Measurements from ENCODE around the gene OPN5.

Gene OPN5

DNA sequence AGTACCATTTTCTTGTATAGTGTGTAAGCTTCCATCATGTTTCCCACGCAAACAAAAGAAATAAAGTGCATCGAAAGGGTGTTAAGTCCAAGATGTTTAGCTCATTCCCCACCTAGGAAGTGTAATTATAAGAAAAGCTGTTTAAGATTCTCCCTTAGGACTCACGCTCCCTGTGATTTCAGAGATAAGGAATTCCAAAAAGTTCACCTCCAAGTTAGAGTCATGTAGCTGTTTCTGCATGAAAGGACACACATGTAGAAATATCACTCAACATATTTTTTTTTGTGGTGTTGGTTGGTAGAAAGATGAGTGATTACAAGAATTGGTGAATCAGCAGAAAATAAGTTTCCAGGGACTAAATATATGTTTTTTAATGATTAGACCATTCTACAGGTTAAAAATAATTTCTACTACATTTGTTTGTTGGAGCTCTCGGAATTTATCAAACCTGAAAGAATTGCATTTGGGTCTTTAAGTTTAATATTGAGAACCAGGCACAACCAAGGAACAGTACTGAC, 10.4 kb downstream of the OPN5 start:
- DNase-seq: no peak

DNA sequence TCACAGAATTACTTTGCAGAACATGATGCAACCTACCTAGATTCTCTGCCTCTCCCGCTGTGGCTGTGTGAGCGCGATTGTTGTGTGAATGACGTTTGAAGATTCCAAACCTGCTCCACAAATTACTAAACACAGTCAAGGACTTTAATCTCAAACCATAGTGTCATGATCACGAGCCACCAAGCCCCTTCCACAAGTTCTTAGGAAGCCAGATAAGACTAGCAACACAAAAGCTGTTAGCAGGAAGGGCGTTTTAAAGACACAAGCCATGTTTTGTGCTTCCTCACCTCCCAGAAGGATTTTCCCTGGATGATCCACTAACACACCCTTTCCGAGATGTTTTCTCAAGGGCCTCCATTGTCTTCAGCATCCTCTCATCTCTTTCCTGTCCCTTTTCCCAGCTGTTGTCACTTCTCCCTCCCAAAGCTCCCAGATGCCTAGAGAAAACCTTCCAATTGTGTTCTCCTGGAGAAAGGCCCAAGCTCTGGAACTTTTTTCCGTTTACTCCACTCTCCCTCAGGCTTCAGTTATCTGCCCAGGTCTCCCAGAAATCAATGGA, 12.8 kb downstream of the OPN5 start:
- DNase-seq: no peak

DNA sequence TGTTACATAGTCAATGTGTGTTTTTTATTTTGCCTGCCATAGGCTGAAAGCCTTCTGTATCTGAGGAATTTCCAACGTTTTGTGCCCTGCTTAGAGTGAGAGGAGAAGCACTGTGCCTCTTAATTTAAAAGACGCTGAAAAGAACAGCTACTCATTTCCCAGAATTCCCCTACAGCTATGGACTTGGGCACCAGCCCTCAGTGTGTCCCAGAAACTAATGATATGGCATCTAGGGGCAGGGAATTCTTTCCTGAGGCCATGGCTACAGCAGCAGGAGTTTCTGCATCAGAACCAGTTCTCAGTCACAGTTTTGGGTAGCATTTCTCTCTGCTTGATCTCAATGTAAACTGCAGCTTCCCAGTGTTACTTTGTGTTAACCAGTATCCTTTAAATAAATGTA, 20.2 kb downstream of the OPN5 start:
- DNase-seq: no peak

DNA sequence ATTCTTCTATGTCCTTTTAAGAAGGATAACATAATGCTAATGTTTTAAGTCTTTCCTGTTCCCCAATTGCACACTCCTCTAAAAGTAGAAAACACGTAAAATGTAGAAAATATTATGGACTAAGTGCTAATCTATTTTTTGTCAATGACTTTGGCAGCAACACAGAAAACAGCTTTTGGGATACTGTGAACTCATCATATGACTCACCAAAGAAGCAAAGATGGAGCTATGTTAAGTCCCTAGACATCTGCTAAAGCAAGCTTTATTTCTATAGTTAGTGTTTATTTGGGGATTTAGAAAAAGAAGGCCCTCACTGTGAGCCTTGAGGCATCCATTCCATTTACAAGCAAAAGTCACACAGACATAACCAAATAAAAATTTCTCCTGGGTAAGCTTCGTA, 23.0 kb downstream of the OPN5 start:
- no peak for DNase-seq

DNA sequence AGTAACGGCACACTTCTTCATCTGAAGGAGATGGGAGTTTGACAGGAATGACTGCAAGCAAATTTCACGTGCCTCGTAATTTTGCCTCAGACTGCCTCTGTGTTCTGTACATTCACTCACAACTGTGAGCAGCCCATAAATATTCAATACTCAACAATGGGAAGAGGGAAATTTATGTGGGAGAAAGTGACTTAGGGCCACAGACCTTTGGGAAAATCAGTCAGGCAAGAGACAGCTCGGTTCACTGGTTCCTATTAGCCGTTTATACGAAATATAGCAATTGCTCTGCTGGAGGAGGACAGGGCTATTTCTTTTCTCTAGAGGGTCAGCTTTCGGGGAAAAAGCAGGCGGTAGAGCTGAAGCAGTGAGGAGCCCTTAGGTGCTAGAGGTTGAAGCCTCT, 28.0 kb downstream of the OPN5 start:
- DNase-seq: no peak

DNA sequence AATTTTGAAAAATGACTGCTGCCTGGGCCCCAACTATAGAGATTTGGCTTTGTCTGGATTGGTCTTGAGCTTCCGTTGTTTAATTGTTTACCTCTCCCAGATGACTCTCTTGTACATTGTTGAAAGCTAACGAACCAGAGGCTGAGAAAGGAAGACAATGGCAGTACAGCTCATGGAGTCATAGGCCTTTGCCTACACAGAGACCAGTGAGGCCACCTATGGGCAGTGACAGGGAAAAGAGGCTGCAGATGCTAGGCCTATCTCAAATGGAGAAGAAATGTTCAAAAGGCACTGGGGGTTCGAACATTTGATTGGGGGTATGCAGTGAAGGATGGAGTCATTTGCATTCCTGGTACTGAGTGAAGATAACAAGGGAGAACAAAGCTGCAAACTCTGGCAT, 29.1 kb downstream of the OPN5 start:
- DNase-seq: no peak

DNA sequence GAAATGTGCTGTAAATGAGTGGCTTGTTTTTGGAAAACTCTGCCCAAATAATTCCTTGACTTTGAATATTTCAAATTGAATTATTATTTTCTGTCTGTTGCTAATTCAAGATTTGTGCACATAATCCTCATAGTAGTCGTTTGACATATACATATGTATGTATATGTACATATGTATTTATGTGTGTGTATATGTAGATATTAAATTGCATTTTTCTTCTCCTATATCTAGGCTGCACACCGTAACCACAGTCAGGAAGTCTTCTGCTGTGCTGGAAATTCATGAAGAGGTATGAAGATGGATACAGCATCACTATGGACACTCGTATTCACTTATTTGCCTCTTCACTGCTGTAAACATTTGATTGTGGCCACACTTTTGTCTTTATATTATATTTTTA, 29.6 kb downstream of the OPN5 start:
- no peak for DNase-seq

DNA sequence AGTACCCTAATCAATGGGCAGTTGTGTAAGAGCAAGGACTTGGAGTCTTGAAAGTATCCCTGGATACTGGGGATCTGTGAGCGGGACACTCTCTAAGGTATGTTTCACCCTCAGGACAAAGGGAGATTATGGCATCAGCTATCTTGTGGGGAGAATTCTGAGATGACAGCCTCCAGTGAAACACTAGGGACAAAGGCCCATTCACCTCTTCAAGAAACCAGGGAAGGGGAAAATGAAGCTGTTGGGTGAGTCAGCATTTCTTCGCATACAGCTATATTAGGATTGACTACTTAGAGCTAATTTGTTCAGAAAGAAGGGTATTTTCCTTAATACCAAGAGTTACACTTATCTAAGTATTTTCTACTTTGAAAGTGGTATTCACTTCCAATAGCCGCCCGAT, 35.9 kb downstream of the OPN5 start:
- DNase-seq: no peak

DNA sequence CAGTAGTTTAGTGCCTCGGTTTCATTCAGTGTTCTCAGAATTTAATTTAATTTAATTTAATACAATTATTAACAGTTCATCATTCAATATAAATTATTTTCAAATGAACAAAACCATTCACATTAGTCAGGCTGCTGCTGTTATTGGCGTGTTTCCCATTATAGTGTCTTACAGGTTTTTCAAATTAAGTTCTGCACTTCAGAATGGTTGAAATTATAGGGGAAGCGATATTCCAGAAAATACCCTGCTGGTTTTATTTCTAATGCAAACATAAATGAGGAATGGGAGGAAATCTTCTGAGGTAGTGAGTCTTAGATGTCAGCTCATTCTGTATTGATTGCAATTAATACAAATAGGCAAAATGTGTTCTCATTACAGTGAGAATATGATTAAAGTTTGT, 37.6 kb downstream of the OPN5 start:
- no peak for DNase-seq

DNA sequence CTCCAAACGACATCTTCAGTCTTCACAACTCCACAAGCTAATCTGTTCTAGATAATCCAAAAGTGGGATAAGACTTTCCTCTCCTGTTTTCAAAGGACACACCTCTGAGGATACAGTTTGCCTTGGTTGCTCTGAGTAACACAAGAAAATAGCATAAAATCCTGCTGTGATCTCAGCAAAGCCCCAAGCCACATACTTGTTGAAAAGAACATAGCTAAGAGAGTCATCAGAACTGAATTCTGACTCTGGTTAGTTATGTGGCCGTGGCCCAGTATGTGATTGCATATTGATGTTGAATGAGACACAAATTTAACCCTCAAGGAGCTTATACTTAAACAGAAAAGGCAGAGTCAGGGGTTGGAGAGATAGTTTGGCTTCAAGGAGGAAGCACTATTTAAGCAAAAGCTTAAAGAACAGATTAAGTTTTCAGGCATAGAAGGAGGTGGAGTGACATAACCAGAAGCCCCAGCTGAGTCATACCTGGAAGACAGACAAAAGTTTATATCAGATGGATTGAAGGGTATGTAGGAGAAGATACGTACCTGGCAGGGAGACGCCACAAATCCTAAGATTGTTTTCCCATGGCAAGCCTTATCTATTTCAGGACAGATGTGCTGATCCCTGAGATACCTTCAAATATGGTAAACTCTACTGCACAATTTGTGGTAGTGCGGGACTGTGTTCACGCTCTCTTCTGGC, 41.2 kb downstream of the OPN5 start:
- no peak for DNase-seq

DNA sequence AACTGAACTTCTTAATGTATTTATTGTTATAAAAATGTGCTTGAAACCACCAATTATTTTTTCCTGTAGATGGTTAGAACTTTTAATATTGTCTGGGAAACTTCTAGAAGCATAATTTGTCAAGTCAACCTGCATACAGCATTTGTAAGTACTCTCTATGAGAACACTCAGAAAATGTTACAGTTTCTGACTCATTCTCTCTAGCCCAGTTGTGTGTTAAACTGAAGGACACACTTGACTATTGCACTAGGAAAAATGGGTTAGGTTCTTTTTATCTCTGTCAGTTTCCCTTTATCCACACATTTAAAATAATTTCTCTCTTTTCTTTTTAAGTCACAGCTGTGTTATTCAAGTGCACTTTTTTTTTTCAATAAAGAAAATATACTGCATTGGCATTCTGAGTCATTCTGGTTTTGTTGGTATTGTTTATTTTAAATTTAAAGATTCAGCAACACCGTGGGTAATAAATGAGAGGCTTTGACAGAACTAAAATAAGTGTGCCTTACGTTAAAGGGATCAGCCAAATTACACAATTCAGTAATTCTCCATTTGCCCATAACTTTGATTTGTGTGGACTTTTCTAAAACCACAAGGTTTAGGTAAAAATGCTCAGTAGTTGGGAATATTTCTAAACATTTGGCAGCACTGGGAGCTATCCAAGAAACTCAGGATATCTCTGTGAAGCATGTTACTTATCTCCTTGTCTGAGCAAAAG, 50.7 kb downstream of the OPN5 start:
- no peak for DNase-seq

DNA sequence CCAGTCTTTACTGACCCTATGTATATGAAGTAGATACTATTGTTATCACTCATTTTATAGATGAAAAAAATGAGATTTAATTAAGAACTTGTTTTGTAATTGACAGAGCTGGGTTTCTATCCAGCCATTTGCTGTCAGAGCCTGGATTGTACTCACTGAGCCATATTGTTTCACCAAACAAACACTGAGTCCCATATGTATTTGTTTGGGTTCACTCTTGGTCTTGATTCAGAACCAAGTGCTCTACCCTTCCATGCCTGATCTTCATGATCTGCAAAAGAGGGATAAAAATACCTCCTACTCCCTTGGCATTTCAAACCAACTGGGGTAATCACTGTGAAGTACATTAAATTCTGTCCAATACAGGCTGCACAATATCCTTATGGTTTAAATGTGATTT, 52.4 kb downstream of the OPN5 start:
- DNase-seq: no peak

DNA sequence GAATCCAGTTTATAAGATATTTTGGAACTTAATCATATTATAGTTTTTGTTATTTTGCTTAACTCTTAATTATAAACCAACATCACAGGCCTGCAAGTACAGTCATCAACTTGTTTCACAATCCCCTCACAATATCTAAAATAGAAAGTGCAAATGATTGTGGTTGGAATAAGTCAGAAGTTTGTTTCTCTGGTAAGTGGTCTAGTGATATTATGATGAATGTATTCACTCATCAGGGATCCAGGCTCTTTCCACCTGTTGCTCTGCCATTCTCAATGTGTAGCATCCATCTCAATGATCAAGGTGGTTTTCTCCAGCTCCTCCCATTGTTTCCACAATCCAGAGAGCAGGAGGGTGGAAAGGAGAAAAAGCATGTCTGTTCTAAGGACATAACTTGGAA, 54.2 kb downstream of the OPN5 start:
- no peak for DNase-seq

DNA sequence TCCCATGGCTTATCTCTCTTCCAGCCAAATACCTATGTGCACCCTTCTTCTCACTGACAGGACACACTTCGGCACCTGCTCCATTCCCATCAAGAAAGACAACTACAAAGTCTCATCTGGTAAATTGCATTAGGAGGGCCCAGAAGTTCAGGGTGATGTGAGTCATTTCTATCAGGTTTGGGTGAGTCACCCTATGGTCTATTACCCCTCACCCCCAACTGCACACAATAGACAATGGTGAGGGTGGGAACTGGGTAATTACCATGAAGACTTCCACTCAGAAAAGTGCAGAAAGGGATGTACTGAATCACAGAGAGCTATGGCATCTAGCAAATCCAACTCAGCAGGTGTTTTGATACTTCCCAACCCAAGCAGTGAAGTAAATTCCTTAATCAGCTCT, 54.8 kb downstream of the OPN5 start:
- no peak for DNase-seq

DNA sequence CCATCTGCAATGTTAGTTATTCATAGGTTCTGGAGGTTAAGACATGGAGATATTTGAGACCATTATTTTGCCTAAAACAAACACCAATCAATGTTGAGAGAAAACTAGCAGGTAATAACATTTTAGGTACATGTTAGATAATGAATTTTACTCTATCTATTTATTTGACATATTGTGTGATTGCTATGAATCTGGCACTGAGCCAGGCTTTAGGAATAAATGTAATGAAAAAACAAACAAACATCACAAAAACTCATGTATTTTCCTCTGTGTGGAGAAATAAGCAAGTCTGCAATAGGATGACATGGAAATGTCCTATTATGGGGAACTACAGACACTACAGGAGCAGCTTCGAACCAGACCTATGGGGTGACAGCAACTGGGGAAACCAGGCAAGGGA, 57.8 kb downstream of the OPN5 start:
- no peak for DNase-seq

DNA sequence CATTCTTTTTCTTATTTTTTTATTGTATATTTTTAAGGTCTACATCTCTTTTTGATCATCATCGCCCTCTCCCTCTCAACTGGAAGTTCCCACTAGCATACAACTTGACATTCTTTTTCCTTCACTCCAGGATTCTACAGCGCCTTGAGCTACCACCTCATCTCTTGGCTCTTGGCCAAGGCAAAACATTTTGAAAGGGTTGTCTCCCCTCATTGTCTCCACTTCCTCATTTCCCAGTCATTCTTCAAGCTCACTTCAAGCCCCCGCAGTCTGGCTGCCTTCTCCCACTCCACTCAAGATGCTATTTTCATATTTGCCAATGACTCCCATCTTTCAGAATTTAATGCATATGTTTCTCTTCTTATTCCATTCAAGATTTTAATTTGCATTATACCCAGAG, 63.0 kb downstream of the OPN5 start:
- no peak for DNase-seq

DNA sequence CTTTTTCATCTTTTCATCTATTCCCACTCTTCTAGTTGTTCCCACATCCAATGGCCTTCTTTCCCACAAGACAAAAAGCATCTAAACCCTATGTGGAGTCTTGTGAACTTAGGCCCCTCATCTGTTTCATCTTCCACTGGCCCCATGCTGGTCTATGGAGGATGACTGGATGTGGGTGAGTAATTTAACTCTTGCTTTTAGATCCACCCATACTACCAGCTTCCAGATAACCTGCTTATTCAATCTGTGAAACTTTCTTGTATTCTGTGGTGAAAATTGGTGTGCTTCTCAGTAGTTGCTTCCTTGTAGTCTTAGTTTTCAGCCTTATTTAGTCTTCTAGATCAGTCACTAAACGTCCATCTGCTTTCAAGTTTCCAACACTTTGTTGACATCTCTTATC, 64.9 kb downstream of the OPN5 start:
- no peak for DNase-seq

DNA sequence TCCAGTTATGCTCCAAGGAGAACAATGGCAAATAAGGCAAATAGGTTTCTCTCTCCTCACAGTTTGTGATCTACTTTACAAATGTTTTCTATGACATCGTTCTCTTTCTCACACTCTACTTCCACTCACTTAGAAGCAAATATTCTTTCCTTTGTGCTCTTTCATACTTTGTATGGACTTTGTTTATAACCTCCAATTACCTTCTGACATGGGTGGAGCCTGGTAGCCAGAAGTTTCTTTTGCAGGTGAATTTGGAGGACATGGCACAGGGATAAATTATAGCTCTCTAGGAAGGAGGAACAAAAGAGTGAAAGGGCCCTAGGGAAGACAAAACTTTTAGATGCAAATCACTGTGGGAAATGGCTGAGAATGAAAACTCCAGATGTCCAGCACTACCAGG, 69.3 kb downstream of the OPN5 start:
- no peak for DNase-seq

DNA sequence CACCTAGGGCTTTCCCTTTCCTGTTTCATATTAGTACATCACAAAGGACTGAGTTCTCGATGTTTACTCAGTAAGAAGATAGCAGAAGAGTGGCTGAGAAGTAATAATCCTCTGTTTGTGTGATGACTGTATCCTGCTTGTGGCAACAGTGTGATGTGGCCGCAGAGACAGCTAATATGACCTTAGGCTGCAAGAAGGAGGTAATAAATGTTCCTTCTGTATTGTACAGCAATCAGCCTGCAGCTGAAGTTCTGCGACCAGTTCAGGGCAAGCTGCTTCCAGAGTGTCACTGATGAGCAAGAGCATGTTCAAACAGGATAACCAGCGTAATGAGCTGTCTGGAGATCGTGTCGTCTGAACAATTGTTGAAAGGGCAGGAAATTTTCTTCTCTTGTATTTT, 70.9 kb downstream of the OPN5 start:
- DNase-seq: no peak

DNA sequence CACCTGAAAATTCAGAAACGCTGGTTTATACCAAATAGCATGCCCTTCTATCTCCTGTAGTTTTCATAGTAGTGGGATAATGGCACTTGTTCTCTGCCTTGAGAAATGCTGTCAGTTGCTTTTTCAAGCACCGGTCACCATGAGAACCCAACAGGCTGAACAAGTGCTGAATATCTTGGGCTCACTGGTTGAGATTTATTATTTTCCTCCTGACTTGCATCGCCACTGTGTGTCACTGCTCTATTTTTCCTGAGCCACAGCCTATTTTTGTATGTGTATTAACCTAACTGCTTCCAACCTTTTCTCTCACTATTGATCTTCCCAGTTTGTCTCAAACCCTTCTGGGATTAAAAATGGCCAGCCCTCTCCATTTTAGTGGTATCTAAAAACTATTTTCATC, 71.9 kb downstream of the OPN5 start:
- DNase-seq: no peak

DNA sequence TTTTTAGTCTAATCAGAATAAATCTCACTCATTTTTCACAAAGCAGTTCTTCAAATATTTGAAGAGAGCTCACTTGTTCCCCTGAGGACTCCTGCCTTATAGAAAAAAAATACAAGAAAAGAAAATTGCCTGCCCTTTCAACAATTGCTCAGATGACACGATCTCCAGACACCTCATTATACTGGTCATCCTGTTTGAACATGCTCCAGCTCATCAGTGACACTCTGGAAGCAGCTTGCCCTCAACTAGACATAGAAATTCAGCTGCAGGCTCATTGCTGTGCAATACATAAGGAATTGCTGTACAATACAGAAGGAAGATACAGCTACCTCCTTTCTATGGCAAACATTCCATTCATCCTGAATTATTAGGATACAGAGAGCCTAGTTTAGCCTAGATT, 73.1 kb downstream of the OPN5 start:
- no peak for DNase-seq

DNA sequence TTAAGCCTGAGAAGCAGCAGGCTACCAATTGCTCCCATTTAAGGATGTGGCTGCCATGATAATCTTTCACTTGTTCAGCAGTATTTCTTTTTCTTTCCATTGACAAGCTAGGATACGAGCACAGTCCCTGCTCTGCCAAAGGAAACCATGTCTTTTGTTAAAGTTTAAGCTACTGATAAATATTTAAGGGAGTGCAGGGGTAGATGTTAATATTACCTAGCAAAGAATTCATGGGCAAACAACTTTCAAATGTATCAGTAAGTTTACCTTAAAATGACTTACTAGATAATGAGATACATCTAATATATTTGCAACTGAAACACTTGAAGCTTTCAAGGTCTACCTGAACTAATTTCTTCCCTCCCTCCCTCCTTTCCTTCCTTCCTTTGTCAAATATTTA, 77.3 kb downstream of the OPN5 start:
- DNase-seq: no peak

DNA sequence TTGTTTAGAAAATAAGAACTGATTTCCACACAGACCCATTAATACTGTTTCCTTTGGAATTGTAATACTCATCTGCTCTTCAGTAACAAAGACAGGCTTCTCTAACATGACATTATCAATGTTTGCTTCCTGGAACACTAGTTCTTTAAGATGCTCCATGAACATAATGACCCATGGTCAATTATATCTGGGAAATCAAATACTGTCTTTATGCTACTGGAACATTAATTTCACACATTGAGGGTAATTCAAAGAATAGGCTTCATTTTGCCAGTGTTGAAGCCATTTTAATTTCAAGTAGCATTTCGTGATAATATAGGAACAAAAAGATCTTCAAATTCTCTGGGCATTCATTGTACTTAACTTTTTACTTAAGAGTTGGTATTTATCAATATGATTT, 80.9 kb downstream of the OPN5 start:
- no peak for DNase-seq

DNA sequence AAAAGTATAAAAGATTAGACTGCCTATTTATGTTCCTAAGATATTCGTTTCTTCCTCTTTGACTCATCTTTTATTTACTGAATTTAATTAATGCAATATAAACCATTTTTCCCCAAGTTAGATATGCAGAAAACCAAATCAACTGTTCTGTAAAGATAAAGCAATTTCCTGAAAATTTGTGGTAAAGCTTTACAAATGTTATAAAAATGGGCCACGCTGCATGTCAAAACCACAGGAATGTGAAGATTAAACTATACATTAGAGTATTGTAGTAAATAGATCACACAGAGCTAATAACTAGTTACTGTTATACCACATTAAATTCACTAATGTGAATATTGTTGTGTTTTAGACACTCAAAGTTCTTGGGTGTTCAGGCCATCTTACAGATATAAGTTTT, 83.4 kb downstream of the OPN5 start:
- no peak for DNase-seq

DNA sequence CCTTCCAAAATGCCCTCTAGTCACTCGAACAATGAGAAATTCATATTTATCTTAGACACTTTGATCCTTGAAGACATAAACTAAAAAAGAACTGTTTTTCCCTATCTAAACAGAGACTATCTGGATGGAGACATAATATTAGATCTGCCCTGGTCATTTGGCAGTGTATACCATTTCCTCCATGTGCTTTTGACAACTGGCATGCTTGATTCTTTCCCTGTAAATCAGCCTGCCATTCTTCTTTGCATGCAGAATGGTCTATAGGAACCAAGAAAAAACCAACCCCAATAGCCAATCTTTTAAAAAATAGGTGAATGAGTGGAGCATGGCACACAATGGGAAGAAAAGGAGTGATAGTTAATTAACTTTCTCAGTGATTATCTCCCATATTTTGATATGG, 93.8 kb downstream of the OPN5 start:
- no peak for DNase-seq

Measured in effector CD4-positive, alpha-beta T cell (primary cell).